HCT116 (cell line): ENCODE data around the gene HYAL4. TPM values are rescaled to one million over a fixed set of nuclear protein-coding genes. Genes with fewer than 3 reads are reported as not detected.

Source experiments
- ATAC-seq: fragments of 200-7000 bp; cut with Tn5 transposase; 2 replicates; pipeline ENCODE4 v1.9.1; 2020; ENCODE audit warnings: mild to moderate bottlenecking, moderate library complexity
- BruUV-seq: library from RNA; stranded (reverse); fragments of 400-500 nt; replicated peaks from 2 replicates; lab custom pipeline; 2021; lab: Mats Ljungman, UMichigan
- CTCF ChIA-PET: fragments of 300-600 bp; sonication (Branson Sonifier 250); formaldehyde crosslinking; loops from one replicate; lab custom pipeline; 2021; ENCODE audit warnings: antibody characterized with exemption; lab: Charles Lee
- POLR2A ChIA-PET: fragments of 300-600, 350-600 bp; sonication (Branson Sonifier 250); formaldehyde crosslinking; loops from one replicate; lab custom pipeline; 2021; ENCODE audit warnings: antibody characterized with exemption; lab: Charles Lee
- RAD21 ChIA-PET, 2 experiments: fragments of 300-600 bp; sonication (Branson Sonifier 250); formaldehyde crosslinking; loops; one replicate each; lab custom pipeline; 2023; ENCODE audit warnings: low total read pairs in 2 of 2; ENCODE audit not compliant: uncharacterized antibody in 2 of 2, unreplicated experiment in 2 of 2, low non-redundant PET in 1 of 2; lab: Charles Lee
- DNase-seq: peaks from one replicate; pipeline ENCODE4 v3.0.0-alpha.2; 2010; ENCODE audit warnings: low read depth, low spot score
- H2AFZ ChIP-seq: fragments of 200-600 bp; shearing (Covaris generic), sonication (generic); 2 replicates; pipeline ENCODE4 v1.6.1; 2017; ENCODE audit warnings: low read depth, mixed run types, mixed read lengths, antibody characterized with exemption, low read length; ENCODE audit not compliant: poor library complexity, severe bottlenecking
- H3K27ac ChIP-seq: 2 replicates; pipeline ENCODE4 v1.5.1; 2012; ENCODE audit warnings: low read depth, low read length
- H3K27me3 ChIP-seq: fragments of 200-600 bp; sonication (generic); 2 replicates; pipeline ENCODE4 v1.6.1; 2016; ENCODE audit warnings: mixed run types, low read length, mixed read lengths; ENCODE audit not compliant: insufficient read depth
- H3K36me3 ChIP-seq, 2 experiments: fragments of 200-500 bp in 1 of 2; fragments of 200-600 bp in 1 of 2; sonication (Bioruptor generic) in 1 of 2; sonication (generic) in 1 of 2; 2 replicates each; pipeline versions ENCODE4 v1.5.1 to v1.6.1; 2014 to 2016; ENCODE audit warnings: low read length in 2 of 2, inconsistent platforms in 1 of 2, mixed read lengths in 1 of 2, mixed run types in 1 of 2; ENCODE audit not compliant: insufficient read depth in 2 of 2, control insufficient read depth in 1 of 2
- H3K4me1 ChIP-seq, 2 experiments: fragments of 200-600 bp in 1 of 2; sonication (generic) in 1 of 2; 2 replicates each; pipeline versions ENCODE4 v1.5.1 to v1.6.1; 2012 to 2017; ENCODE audit warnings: low read length in 2 of 2, inconsistent platforms in 1 of 2, mild to moderate bottlenecking in 1 of 2, mixed read lengths in 1 of 2, mixed run types in 1 of 2, moderate library complexity in 1 of 2; ENCODE audit not compliant: insufficient read depth in 2 of 2, control insufficient read depth in 1 of 2
- H3K4me2 ChIP-seq: fragments of 200-600 bp; sonication (generic); 2 replicates; pipeline ENCODE4 v1.6.1; 2017; ENCODE audit warnings: mixed run types, low read length, mixed read lengths
- H3K4me3 ChIP-seq, 2 experiments: fragments of 200-600 bp in 1 of 2; sonication (generic) in 1 of 2; replicated peaks in 1 of 2; 2 replicates each; pipeline ENCODE4 v1.5.1; 2011 to 2016; ENCODE audit warnings: low read length in 2 of 2, control low read depth in 1 of 2, low read depth in 1 of 2, mild to moderate bottlenecking in 1 of 2, mixed read lengths in 1 of 2, mixed run types in 1 of 2
- H3K79me2 ChIP-seq: fragments of 200-600 bp; sonication (generic); 2 replicates; pipeline ENCODE4 v1.6.1; 2017; ENCODE audit warnings: mild to moderate bottlenecking, mixed run types, low read length, moderate library complexity, mixed read lengths; ENCODE audit not compliant: insufficient read depth
- H3K9ac ChIP-seq: fragments of 200-600 bp; sonication (generic); 2 replicates; pipeline ENCODE4 v1.6.1; 2016; ENCODE audit warnings: low read length, mixed read lengths
- H3K9me2 ChIP-seq: fragments of 200-600 bp; sonication (generic), shearing (Covaris generic); 2 replicates; pipeline ENCODE4 v1.6.1; 2017; ENCODE audit warnings: mixed run types, mild to moderate bottlenecking, moderate library complexity; ENCODE audit not compliant: insufficient read depth
- H3K9me3 ChIP-seq, 2 experiments: fragments of 200-500 bp in 1 of 2; fragments of 200-600 bp in 1 of 2; sonication (Bioruptor generic) in 1 of 2; sonication (generic) in 1 of 2; 2 replicates each; pipeline ENCODE4 v1.6.1; 2014 to 2017; ENCODE audit warnings: low read length in 2 of 2, mixed read lengths in 2 of 2, inconsistent platforms in 1 of 2, low read depth in 1 of 2, mild to moderate bottlenecking in 1 of 2, mixed run types in 1 of 2, moderate library complexity in 1 of 2; ENCODE audit not compliant: control insufficient read depth in 1 of 2, insufficient read depth in 1 of 2
- H4K20me1 ChIP-seq: fragments of 200-600 bp; sonication (generic), shearing (Covaris generic); 2 replicates; pipeline ENCODE4 v1.6.1; 2017; ENCODE audit warnings: mixed run types, mild to moderate bottlenecking, moderate library complexity; ENCODE audit not compliant: insufficient read depth
- CBX3 ChIP-seq: IDR thresholded peaks from 2 replicates; pipeline ENCODE4 v1.6.1; 2012; ENCODE audit warnings: low read depth
- CEBPB ChIP-seq: IDR thresholded peaks from 2 replicates; pipeline ENCODE4 v1.6.1; 2012; ENCODE audit warnings: low read depth
- EGR1 ChIP-seq: IDR thresholded peaks from 2 replicates; pipeline ENCODE4 v1.6.1; 2012; ENCODE audit warnings: low read depth
- ELF1 ChIP-seq: IDR thresholded peaks from 2 replicates; pipeline ENCODE4 v1.6.1; 2012; ENCODE audit warnings: low read depth, borderline replicate concordance
- EZH2phosphoT487 ChIP-seq: fragments of 200-600 bp; IDR thresholded peaks from 2 replicates; pipeline ENCODE4 v1.6.1; 2018; ENCODE audit warnings: antibody characterized with exemption, borderline replicate concordance
- POLR2AphosphoS5 ChIP-seq: IDR thresholded peaks from 2 replicates; pipeline ENCODE4 v1.6.1; 2011; ENCODE audit warnings: mild to moderate bottlenecking, low read depth, low read length, moderate library complexity
- SIN3A ChIP-seq: IDR thresholded peaks from 2 replicates; pipeline ENCODE4 v1.6.1; 2012; ENCODE audit warnings: low read depth
- SP1 ChIP-seq: IDR thresholded peaks from 2 replicates; pipeline ENCODE4 v1.6.1; 2012; ENCODE audit warnings: low read depth
- TCF7L2 ChIP-seq: IDR thresholded peaks from 2 replicates; pipeline ENCODE4 v1.7.0; 2011; ENCODE audit warnings: borderline replicate concordance, inconsistent platforms; ENCODE audit not compliant: insufficient read depth, insufficient read length; ENCODE audit errors: extremely low read depth
- ZNF274 ChIP-seq: fragments of 200-500 bp; sonication (Bioruptor generic); IDR thresholded peaks from 2 replicates; pipeline ENCODE4 v1.6.1; 2014; ENCODE audit warnings: mild to moderate bottlenecking, low read depth, low read length, inconsistent platforms
- intact Hi-C: fragments of 100-400 bp; cut with micrococcal nuclease; formaldehyde crosslinking; loops from 2 replicates; pipeline ENCODE4 v1.10.0; 2022
- total RNA-seq: library from RNA; stranded (reverse); gene quantifications from one replicate; pipeline ENCODE4 v1.2.1, GENCODE V29; 2021; ENCODE audit not compliant: unreplicated experiment
- TF ChIP-seq, protein P1 (sequence below): IDR thresholded peaks from 2 replicates; pipeline ENCODE4 v1.6.1; 2012; ENCODE audit warnings: low read depth
- TF ChIP-seq, protein P2 (sequence below): IDR thresholded peaks from 2 replicates; pipeline ENCODE4 v1.6.1; 2012

Gene HYAL4
- total RNA-seq, 1 experiment from 2014 or later = not detected

DNA sequence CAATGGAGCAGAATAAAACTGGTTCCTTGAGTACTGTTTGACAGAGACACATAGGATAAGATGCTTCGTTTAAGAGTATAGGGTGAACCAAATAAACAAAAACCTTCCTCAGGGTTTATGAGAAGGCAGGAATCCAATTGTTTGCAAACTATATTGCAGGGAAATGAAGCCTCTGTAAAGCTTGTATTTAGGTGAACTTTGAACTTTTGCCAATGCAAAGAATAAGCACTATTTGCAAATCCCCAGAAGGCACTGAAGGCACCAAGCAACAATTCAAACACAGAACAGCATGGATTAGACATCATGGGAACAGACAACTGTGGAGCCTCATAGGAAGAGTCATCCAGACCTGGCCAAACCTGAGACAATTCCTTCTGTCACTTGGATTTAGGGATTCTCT lies 49.1 kb upstream of the HYAL4 start:
- TF ChIP-seq SP1 (no peak), TCF7L2 (no peak)
- TF ChIP-seq, protein P1, sequence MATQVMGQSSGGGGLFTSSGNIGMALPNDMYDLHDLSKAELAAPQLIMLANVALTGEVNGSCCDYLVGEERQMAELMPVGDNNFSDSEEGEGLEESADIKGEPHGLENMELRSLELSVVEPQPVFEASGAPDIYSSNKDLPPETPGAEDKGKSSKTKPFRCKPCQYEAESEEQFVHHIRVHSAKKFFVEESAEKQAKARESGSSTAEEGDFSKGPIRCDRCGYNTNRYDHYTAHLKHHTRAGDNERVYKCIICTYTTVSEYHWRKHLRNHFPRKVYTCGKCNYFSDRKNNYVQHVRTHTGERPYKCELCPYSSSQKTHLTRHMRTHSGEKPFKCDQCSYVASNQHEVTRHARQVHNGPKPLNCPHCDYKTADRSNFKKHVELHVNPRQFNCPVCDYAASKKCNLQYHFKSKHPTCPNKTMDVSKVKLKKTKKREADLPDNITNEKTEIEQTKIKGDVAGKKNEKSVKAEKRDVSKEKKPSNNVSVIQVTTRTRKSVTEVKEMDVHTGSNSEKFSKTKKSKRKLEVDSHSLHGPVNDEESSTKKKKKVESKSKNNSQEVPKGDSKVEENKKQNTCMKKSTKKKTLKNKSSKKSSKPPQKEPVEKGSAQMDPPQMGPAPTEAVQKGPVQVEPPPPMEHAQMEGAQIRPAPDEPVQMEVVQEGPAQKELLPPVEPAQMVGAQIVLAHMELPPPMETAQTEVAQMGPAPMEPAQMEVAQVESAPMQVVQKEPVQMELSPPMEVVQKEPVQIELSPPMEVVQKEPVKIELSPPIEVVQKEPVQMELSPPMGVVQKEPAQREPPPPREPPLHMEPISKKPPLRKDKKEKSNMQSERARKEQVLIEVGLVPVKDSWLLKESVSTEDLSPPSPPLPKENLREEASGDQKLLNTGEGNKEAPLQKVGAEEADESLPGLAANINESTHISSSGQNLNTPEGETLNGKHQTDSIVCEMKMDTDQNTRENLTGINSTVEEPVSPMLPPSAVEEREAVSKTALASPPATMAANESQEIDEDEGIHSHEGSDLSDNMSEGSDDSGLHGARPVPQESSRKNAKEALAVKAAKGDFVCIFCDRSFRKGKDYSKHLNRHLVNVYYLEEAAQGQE = no peak
- ATAC-seq = no peak
- intact Hi-C loops = loop anchor here (2.0 to 10.0 kb wide), 4 partner anchors 161 to 1061 kb away; no protein-coding TSS in a partner anchor

DNA sequence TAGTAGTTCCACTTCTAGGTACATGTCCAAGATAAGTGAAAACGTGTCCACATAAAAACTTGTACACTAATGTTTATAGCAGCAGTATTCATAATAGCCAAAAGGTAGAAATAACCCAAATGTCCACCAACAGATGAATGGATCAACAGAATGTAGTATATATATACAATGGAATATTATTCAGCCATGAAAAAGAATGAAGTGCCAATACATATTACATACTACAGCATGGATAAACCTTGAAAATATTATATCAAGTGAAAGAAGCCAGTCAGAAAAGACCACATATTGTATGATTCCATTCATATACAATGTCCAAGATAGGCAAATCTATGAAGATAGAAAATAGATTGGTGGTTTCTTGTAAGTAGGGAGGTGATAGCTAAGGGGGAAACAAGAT lies 48.4 kb upstream of the HYAL4 start:
- ATAC-seq (no peak), DNase-seq (no peak)
- no peak overlapping the region for H3K4me2 ChIP-seq
- no peak overlapping the region for H3K4me3 ChIP-seq
- intact Hi-C loops = loop anchor here (2.0 to 10.0 kb wide), 4 partner anchors 162 to 1061 kb away; no protein-coding TSS in a partner anchor
- H3K36me3 ChIP-seq = no peaks in the 10 kb centered on the region
- H3K4me1 ChIP-seq = peaks cover 3 to 13% of the 10 kb centered on the region in 2 experiments; a peak in 3 of 4 replicates
- H3K9ac ChIP-seq = no peak overlapping the region
- H3K9me3 ChIP-seq = no peaks in the 10 kb centered on the region
- no peak overlapping the region for H3K27ac ChIP-seq
- POLR2A ChIA-PET = interaction anchor here (1.4 kb wide), 1 partner anchor 69 kb away, joined by 3 read pairs; no protein-coding TSS in a partner anchor
- no peaks in the 10 kb centered on the region for H3K79me2 ChIP-seq
- H3K27me3 ChIP-seq = no peaks in the 10 kb centered on the region
- RAD21 ChIA-PET = no interaction called here
- H3K9me2 ChIP-seq = no peaks in the 10 kb centered on the region
- H4K20me1 ChIP-seq = no peaks in the 10 kb centered on the region
- BruUV-seq = no TSS peak
- CTCF ChIA-PET = interaction anchor here (3.0 to 3.8 kb wide), 2 partner anchors 68 to 76 kb away, joined by 33 to 42 read pairs; no protein-coding TSS in a partner anchor
- no peak overlapping the region for H2AFZ ChIP-seq
- TF ChIP-seq SIN3A = no peak
- TF ChIP-seq TCF7L2 = no peak
- TF ChIP-seq POLR2AphosphoS5 = no peak
- TF ChIP-seq, protein P2, sequence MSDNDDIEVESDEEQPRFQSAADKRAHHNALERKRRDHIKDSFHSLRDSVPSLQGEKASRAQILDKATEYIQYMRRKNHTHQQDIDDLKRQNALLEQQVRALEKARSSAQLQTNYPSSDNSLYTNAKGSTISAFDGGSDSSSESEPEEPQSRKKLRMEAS = no peak
- no peak for TF ChIP-seq SP1
- no peak for TF ChIP-seq ELF1
- TF ChIP-seq EGR1 = no peak
- TF ChIP-seq EZH2phosphoT487 = no peak
- TF ChIP-seq, protein P1 = no peak
- TF ChIP-seq ZNF274 = no peak
- TF ChIP-seq CEBPB = no peak
- TF ChIP-seq CBX3 = no peak

More for the DNA sequence above, 49.1 kb upstream of the HYAL4 start:
- no TSS peak for BruUV-seq
- peaks cover 3 to 13% of the 10 kb centered on the region in 2 experiments; a peak in 3 of 4 replicates for H3K4me1 ChIP-seq
- H2AFZ ChIP-seq = no peak overlapping the region
- ChIA-PET POLR2A (interaction anchor here (1.2 kb wide), 1 partner anchor 47 kb away, joined by 3 read pairs; the partner anchor contains the start of gene WASL), RAD21 (no interaction called here), CTCF (no interaction called here)
- H3K4me3 ChIP-seq = no peak overlapping the region
- H3K36me3 ChIP-seq = no peaks in the 10 kb centered on the region
- no peaks in the 10 kb centered on the region for H3K9me2 ChIP-seq
- H3K9me3 ChIP-seq = no peaks in the 10 kb centered on the region
- no peaks in the 10 kb centered on the region for H3K79me2 ChIP-seq
- no peak overlapping the region for H3K27ac ChIP-seq
- no peak overlapping the region for H3K9ac ChIP-seq
- H4K20me1 ChIP-seq = no peaks in the 10 kb centered on the region
- no peak for DNase-seq
- no peak overlapping the region for H3K4me2 ChIP-seq
- no peaks in the 10 kb centered on the region for H3K27me3 ChIP-seq
